ENCODE data around the gene KCNQ1.
A peak's percentile ranks its signal among the peaks of the same experiment; 100 is the strongest.

Gene KCNQ1

DNA sequence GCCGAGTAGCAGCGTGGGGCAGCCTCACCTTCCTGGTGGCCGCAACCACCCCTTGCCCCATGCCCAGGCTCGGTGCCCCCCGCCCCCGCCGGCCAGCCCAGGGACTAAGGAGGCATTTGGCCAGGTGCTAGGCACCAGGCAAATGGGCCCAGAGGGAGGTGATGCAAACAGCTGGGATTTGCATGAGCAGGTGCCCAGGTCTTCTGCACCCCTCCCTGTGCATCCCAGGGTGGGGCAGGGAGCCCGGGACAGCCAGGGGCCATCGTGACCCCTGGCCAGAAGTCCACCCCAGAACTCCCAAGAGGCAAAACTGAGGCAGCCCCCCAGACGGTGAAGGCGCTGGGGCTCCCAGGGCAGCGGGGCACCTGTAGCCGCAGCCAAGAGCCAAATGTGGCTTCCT lies 18.6 kb upstream of the KCNQ1 start:
- DNase-seq = no peak

DNA sequence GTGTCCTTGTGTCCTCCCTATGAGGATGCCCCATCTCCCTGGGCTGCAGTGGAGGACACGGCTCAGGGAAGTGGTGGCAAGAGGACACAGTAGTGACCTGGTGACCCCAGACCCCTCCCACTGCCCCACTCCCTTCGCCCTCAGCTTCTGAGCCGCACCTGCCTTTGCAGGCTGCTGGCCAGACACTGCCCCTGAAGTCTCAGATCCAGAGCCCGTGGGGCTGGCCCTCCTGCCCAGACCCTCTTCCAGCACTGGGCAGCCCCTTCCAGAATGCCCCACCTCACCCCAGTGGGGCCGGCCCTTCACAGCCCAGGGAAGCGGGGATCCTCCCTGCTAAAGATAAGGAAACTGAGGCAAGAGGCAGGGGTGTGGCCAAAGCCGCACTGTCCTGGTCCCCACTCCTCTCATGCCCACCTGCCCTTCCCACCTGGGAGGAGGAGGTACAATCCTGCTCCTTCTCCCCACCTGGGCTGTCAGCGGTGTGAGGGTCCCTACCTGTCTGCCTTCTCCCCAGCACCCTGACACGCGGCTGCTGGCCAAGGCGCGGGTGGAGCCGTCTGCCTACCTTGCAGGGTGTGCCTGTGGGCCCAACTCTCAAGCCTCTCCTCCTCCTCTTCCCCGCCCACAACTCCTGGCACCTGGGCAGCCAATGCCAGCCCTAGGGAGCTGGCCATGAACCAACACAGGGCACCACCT lies 17.8 kb upstream of the KCNQ1 start:
- no peak for DNase-seq

DNA sequence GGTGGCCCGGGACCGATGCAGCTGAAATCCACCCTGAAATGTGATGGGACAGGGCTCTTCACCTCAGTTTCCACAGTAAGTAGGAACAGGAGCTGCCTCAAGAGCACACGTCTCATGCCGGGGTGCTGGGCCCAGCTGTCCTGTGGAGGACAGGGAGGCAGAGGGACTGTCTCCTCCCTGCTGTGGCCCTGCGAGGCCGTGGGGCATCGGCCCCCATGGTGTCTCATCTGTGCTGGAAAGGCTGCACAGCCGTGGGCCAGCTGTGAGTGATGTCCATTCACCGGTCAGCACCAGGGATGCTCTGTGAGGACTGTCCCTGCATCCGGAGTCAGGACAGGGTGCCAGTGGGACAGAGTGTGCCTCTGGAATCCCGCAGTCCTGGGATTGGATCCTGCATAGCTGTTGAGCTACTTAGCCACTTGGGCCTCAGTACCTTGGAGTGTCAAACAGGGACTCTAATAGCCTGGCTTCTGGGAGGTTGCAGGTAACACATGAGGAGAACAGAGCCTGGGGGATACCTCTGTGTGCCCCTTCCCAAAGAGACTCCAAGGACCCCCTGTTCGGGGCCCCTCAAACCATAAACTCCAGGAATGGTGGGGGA lies 17.0 kb upstream of the KCNQ1 start:
- no peak for DNase-seq

DNA sequence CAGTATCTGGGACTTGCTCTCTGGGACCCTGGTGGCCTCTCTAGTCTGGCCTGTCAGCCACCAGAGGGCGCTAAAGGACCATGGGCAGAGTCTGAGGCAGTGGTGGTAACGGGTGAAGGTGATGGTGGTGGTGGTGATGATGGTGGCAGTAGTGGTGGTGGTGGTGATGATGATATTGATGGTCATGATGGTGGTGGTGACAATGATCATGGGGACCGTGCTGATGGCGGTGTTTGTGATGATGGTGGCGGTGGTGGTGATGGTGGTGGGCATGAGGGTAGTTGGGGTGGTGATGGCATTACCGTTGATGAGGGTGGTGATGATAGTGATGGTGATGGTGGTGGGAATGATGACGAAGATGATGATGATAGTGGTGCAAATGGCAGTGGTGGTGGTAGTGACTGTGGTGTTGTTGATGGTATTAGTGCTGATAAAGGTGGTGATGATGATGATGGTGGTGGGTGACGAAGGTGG lies 16.4 kb upstream of the KCNQ1 start:
- peak; percentile 34 for DNase-seq

DNA sequence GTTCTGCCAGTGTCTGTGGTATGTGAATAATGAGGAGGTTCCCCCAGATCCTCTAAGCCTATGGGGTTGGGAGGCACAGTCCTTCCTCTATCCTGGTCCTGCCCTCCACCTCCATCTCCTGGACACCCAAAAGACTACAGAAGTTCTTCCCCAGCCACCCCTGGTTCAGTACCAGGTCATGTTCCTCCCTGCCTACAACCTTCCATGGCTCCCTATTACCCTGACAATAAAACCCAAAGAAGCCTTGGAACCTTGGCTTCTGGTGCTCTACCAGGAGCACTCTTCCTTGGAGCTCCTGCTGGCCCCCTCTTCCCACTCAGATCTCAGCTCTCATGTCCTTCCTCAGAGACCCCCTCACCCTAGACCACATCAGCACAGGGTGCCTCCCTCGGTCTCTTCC lies 13.4 kb upstream of the KCNQ1 start:
- no peak for DNase-seq

DNA sequence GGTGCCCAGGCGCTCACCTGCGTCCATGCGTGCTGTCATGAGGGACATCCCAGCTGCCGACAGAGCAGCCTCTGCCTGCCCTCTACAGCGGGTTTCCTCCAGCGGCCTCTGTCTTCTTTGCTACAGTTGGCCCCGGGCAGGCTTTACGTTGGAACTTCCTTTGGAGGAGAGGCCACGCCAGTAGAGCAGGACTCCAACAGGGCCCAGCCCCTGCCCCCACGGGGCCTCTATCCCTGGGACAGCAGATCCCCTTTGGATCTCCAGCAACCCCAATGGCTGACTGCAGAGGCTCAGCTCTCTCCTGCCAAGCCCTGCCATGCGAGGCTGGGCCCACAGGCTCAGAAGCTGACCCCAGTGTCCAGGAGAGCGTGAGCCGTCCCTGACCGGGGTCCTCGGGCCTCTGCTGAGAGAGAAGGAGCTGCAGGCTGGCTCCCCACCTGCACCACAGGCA lies 12.6 kb upstream of the KCNQ1 start:
- DNase-seq = no peak

DNA sequence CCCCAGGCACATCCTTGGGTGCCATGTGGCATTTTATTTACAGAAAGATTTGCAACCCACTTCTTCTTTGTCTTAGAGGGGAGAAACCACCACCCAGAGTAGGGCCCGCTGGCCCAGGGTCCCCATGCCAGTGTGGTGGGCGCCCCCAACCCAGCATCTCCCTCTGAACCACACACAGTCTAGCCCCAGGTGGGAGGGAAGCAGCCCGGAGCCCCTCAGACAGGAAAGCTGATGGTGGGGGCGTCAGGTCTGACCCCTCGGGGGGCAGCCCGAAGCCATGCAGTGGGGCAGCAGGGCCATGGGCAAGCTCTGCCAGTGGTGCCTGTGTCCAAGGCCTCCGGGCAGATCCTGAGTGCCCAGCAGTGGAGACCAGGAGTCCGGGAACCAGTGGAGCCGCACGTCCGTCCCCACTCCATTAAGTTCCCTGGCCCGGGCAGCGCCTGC lies 12.2 kb upstream of the KCNQ1 start:
- no peak for DNase-seq

DNA sequence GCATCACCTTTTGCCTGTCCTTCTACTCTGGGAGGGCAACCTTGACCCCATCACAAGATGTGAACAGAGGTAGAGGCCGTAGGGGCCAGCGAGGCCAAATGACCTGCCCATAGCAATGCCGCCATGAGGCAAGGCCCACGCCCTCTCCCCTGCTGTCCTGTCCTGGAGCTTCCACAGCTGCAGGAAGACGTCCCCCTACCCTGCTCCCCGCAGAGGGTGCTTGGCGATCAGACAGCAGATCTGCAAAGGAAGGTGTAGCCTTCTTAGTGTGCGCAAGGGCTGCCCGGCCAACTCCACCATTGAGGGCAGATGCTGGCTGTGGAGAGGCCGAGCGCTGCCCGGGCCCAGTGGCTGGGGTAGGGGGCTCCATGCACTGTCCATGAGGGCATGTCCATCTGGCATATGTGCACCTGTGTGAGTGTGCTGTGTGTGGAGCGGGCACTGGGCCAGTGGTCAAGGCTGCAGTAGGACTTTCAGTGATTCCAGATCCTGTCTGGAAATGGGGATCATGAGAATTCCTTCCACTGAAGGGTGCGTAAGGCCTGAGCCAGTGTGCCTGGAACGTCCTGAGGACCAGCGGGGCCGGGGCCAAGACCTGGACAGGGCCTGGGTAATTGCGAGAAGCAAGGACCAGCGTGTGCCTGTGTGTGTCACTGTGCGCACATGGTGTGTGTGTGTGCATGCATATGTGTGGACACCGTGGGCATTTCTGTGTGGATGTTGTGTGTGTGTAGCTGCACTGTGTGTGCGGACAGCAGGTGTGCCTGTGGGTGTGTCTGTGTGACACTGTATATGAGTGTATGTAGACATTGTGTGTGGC lies 11.5 kb upstream of the KCNQ1 start:
- DNase-seq = no peak

DNA sequence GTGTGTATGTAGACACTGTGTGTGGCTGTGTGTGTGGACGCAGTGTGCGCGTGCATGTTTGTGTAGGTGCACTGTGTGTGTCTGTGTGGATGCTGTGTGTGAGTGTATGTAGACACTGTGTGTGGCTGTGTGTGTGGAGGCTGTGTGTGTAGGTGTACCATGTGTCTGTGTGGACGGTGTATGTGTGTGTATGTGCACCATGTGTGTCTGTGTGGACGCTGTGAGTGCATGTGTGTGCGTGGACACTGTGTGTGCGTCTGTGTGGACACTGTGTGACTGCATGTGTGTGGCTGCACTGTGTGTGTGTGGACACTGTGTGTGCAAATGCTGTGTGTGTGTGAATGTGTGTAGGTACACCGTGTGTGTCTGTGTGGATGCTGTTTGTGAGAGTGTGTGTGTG lies 10.8 kb upstream of the KCNQ1 start:
- no peak for DNase-seq

DNA sequence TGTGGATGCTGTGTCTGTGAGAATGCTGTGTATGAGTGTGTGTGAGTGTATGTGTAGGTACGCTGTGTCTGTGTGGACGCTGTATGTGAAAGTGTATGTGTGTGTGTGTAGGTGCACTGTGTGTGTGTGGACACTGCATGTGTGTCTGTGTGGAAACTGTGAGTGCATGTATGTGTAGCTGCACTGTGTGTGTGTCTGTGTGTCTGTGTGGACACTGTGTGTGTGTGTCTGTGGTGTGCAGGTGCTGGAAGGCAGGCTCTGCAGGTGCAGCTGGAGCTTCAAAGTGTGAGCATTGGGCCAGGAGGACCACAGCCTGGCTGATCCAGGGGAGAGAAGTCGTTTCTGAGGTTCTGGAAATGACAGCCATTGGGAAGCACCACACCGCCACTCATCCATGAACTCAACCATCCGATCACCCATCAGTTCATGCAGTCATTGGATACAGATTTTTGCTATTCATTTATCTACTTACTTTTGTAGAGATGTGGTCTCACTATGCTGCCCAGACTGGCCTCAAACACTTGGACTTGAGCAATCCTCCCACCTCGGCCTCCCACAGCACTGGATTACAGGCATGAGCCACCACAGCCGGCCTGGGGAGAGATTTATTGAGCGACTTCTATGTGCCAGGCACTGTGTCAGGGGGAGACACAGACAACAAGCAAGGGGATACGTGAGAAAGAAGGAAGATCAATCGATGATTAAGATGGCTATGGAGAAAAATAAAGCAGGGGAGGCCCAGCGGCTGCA lies 10.1 kb upstream of the KCNQ1 start:
- no peak for DNase-seq

DNA sequence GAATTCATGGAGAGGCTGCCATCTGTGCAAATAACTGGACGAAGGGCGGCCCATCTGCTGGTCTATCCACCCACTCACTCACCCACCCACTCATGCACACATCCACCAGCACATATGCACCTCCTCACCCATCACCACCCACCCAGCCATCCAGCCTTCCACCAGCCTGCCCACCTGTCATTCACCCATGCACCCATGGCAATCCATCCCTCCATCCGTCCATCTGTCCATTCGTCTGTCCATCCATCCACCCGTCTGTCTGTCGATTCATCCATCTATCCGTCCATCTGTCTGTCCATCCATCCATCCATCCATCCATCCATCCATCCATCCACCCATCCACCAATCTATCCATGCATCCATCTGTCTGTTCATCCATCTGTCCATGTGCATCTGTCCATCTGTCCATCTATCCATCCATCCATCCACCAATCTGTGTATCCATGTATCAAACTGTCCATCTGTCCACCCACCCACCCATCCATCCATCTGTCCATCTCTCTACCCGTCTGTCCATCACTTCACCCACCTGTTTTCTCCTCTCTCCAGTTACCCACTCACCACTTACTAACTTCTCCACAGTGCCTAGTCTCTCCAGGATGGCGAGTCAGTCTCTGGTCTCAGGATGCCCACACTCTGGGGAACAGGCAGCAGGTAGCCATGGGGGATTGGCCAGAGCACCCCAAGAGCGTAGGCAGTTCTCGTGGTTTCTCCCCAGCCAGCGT lies 9.4 kb upstream of the KCNQ1 start:
- DNase-seq = no peak

DNA sequence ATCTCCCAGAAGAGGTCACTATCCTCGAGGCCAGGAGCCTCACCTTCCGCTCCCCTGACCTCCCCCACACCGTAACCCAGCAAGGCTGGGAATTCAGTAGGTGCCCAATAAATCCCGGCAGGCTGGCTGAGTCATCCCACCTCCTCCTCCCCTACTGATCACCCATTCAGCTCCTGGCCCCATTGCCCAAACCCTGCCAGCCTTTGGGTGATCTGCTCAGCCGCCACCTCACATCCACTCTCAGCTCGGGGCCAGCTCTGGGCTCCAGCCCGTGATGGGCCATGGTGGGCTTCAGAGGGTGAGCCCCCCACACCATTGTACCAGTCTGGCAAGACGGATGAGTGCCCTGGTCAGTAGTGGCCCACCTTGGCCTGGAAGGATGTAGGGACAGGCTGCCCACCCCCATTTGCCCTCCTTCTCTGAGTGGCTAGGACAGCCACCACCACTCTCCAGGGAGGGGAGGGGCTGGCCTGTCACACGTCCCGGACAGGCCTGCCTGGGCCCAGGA lies 8.7 kb upstream of the KCNQ1 start:
- no peak for DNase-seq

DNA sequence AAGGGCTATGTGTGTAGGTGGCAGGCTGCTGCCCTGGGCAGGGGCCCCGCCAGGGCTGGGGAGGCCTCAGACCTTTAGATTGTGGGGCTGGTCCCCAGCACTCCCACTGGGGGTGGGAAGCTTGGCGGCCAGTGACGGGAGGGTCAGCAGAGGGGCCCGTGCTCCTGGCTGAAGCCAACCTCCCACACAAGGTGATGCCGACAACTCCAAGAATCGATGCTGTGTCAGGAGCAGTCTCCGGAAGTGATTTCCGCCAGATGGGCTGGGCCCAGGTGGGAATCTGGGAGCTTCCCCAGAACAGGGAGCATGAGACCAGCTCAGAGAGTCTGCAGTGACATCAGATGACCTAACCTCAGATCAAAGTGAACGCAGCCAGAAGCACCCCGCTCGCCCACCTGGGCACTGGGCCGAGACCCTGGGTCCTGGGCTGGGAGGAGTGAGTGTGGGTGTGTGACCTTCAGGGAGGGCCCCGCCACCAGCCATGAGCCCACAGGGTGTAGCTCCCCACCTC lies 8.2 kb upstream of the KCNQ1 start:
- DNase-seq = no peak

DNA sequence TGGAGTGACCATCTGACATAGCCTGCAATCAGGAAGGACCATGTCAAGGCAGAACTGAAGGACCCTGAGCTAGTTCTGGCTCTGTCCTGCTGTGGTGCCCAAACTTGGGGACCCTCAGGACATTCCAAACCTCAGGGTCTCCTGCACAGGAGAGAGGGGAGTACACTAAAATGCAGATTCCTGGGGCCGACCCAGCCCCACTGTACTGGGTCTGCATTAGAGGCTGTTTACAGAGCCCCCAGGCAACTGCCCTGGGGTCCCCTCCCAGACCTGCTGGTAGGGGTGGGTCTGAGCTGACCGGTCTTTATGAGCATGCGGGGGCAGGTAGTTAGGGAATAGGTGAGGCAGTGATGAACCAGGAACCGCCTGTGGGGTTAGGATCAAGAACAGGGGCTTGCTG lies 7.3 kb upstream of the KCNQ1 start:
- no peak for DNase-seq

DNA sequence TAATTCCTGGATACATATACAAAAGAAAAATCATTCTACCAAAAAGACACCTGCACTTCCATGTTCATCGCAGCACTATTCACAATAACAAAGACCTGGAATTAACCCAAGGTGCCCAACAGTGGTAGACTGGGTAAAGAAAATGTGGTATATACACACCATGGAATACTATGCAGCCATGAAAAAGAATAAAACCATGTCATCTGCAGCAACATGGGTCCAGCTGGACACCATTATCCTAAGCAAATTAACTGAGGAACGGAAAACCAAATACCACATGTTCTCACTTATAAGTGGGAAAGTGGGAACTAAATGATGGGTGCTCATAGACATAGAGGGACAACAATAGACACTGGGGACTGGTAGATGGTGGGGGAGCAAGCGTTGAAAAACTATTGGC lies 5.0 kb upstream of the KCNQ1 start:
- DNase-seq = no peak

DNA sequence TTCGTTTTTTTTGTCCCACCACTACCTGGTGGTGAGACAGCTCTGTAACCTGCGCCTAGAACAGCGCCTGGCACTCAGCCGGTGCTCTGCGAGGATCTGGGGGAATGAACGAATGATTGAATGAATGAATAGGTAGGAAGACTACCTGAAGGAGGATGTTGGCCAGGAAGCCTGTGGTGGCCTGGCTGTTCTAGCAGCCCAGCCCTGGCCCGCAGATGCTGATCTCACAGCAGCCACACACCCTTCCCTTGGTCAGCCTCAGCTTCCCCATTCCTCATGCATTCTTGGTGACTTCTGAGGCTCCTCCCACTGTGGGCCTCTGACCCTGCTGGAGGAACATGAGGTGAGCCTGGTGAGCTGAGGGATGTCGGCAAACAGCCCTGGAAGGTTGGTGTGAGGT lies 4.2 kb upstream of the KCNQ1 start:
- DNase-seq = no peak

DNA sequence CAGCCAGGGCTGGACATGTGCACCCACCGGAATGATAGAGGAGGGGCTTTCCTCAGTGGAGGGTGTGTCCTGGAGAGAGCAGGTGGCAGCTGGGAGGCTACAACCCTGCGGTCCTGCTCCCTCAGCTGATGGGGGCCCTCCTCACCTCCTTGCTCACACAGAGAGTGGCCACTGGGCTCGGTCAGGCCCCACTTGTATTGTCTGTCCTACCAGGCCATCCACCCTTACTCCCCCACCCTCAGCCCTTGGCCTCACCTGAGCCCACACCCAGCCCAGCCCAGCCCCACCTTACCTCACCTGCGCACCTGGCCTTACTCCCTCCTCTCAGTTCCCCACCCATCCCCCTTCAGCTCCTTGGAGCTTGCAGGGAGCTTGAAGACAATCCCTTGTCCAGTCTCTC lies 3.6 kb upstream of the KCNQ1 start:
- DNase-seq = no peak

DNA sequence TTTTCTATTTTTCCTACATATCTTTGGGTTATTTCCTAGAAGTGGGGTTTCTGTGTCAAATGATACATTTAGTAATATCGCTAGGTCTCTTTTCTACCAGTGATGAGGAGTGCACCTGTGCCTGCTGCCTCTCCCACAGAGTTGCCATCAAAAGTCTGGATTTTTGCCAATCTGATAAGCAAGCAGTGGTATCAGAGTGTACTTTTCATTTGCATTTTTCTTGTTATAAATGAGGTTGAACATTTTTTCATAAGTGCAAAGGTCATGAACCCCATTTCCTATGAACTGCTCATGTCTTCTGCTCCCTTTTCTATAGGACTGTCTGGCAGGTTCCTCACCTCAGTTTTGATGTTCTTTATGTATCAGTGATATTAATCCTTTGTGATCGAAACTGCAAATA lies 2.2 kb upstream of the KCNQ1 start:
- DNase-seq = no peak

DNA sequence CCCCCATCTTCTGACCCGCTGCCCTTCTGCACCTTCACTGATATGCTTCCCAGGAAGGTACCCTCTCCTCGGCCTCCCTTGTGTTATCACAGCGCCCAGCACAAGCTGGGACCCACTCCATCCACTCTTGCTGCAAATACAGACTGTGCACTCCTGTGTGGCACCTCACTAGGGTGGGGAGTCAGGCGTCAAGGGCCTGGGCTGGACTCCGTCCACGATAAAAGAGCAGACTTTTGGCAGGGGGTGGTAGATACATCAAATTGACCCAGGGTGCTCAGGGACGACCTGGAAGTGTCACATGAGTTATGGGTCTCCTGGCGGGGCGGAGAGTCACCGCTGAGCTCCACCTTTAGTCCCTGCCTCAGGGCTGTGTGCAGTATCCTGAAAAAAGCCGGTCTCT lies 1.4 kb upstream of the KCNQ1 start:
- no peak for DNase-seq

DNA sequence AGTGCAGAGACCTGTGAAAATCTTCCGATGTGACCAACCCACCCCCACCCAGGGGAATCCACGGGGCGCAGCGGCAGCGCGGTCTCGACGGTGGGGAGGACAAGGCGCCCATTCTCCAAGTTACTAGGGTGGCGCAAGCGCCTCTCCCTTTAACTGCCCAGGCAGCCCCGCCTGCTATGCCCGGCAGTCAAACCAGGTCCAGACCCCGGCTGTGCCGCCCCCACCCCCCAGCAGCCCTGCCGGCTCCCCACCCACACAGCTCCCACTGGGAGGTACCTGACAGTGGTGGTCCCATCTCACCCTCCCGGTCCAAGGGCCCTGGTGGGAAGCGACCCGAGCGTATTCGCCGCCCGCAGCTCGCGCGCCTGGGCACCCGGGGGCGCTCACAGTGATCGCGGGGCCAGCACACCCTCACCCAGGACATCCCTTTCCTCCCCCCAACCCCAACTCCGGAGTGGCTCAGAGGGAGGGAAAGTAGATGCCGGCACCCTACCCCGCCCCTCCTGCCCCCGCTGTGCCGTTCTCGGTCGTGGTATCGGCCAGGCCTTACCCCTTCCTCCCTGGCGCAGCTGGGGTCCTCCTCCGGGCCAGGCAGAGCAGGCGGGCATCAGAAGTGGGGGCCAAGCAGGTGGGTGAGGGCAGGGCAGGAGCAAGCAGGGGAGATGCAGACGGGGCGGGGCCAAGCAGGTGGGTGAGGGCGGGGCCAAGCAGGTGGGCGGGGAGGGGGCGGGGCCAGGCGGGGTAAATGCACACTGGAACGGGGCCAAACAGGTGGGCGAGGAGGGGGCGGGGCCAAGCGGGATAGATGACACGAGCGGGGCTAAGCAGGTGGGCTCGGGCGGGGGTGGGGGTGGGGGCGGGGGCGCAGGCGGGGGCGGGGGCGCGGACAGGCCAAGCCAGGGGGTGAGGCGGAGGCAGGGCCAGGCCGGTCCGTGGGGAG lies 657 bp upstream of the KCNQ1 start, which contains the start of gene TRPM5:
Gene TRPM5, minus strand, starts transcription at position 634 of the 940 bp plus-strand sequence. CDS start 21,478 bp downstream, outside the sequence.
- no peak for DNase-seq
